VCaP (cell line): Measurements from ENCODE around the gene RNU6-1.

Experiments used
- H3K27ac ChIP-seq: fragments of 450-650 bp; 2 replicates; pipeline ENCODE4 v1.5.1; 2017
- CTCF ChIP-seq: fragments of 450-650 bp; conservative IDR thresholded peaks from 2 replicates; pipeline ENCODE4 v1.5.1; 2017; ENCODE audit warnings: mild to moderate bottlenecking, moderate library complexity

Gene RNU6-1

DNA sequence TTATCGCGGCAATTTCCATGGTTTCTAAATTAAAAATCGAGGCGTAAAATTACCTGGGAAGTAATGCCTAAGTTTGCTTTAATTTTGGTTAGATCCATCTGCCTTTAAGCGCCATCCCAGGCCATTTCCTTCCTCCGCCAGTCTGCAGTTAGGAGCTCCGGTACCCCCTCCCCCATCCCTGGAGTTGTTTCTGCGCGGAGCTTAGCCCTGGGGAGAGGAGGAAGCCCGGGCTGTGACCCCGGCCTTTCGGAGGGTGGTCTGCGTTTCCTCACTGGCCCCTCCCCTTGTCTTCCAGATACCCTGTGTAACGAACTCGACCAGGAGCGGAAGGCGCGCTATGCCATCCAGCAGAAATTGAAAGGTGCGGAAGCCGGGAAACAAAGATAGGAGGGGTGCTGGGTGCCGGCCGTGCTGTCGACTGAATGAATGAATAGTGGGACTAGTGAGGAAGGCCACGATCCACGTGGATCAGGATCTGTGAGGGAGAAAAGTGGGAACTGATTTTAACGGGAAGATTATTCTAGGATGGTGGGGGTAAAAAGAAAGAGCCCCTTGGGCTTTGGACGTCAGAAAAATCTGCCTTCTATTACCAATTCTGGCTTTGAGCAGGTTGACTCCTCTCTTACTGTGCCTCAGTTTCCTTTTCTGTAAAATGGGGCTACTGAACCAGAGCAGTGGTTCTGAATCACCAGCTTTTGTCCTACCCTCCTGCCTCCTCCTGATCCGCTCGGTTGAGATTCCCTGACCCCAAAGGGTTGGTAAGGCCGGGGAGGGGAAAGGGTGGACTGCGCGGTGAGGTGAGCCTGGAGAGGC is 6.7 kb downstream of the RNU6-1 start:
- peak overlapping the region; percentile 33; the same call in 1 of the 2 replicates for H3K27ac ChIP-seq
- no peak for TF ChIP-seq CTCF

- peak; percentile 79 for TF ChIP-seq CTCF
- peak overlapping the region; percentile 19; the same call in 1 of the 2 replicates for H3K27ac ChIP-seq
These were observed 7.8 kb downstream of the RNU6-1 start for GRCh38 chr15:67832031-67832551.

DNA sequence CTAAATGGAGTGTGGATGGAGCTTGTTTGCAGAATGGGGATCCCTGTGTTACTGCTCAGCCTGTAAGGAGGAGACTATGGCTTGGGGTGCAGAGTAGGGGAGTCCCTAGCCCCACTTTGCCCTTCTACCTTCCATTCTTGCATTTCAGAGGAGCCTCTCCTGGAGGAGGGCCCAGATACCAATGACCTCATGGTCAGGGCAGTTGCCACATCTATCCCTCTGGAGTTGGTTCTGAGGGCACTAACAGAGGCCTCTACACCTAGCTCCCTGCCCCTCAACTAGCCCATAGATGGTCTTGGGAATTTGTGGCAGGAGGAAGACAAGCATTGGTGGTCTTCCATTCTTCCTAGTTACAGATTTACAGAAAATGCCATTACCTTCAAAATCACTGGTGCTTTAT is 8.5 kb downstream of the RNU6-1 start:
- peak overlapping the region; percentile 19; the same call in 1 of the 2 replicates for H3K27ac ChIP-seq
- no peak for TF ChIP-seq CTCF

DNA sequence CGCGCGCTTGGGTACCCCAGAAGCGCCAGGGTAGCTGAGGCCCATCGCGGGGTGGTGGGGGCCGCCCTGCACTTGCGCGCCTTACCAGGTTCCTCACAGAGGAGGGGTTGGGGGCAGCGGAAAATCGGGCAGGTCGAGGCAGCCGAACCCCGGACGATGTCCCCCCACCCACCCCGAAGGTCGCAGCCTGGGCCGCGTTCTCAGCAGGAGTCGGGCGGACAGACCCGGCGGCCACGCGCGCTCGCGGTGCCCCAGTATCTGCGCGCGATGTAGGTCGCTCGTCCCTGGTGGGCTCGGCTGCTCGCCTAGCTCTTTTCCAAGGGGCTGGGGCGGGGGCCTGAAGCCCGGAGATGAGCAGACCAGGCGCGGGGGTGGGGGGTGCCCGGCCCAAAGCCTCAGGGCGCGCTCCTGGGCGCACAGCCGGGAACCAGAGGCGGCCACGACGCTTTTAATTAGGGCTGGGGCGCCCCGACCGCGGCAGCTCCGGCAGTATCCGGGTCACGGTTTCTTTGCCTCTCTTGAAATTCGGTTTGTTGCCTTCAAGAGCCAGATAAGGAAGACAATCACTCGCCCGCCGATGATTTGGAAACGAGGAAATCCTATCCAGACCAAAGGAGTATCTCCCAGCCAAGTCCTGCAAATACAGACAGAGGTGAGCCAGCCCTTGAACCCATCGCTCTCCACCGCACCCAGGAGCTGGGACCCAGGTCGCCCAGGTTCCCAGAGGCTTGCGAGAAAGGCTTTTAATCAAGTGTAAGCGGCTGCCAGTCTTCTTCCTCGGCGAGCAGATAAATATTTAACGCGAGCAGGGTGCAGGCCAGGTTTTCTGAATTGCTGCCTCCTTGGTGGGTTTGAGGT is 10.0 kb downstream of the RNU6-1 start:
- H3K27ac ChIP-seq: no peak overlapping the region
- no peak for TF ChIP-seq CTCF

GRCh38 chr15:67828969-67829646 is 10.7 kb downstream of the RNU6-1 start:
- no peak for TF ChIP-seq CTCF
- no peak overlapping the region for H3K27ac ChIP-seq

DNA sequence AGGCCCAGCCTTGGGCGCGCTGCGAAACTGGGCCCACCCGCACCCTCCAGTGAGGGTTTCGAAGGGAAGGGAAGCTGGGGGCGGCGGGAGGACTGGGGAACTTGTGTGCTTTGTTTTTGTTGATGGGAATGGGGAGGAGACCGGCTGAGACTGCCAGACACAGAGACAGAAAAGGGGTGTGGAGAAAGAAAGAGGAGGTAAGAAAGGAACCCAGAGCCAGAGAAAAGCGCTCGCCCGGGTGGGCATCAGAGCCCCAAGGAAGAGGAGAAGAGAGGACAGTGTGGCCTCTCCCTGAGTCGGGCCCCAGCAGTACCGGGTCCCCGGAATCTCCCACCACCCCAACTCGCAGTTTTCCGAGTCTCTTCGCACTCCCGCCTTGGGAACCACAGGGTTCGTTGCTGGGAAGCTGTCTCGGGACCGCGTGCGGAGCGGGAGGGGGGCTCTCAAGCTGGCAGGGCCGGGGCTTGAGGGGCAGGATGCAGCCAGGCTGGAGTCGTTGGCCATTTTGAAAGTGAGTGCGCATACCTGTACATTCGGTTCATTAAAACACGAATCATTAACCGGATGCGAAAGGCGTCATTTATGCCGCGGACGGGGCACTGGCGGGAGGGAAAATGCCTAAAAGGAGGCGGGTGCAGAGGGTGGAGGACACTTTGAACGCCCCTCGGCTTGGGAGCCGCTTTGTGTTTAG is 11.4 kb downstream of the RNU6-1 start:
- H3K27ac ChIP-seq: no peak overlapping the region
- TF ChIP-seq CTCF: no peak
